IMR-90 (cell line): Measurements from ENCODE around the gene PTPRN2. TPM values are rescaled to one million over a fixed set of nuclear protein-coding genes. Genes with fewer than 3 reads are reported as not detected.

Experiments used
- ATAC-seq: fragments of 200-7000 bp; cut with Tn5 transposase; 2 replicates; pipeline ENCODE4 v1.9.1; 2020; ENCODE audit warnings: low read depth, mild to moderate bottlenecking, moderate library complexity
- BruUV-seq: library from RNA; stranded (reverse); fragments of 400-500 nt; replicated peaks from 2 replicates; lab custom pipeline; 2021; lab: Mats Ljungman, UMichigan
- CTCF ChIA-PET: fragments of 300-600 bp; formaldehyde crosslinking; extraction: SDS; loops from one replicate; lab custom pipeline; 2021; ENCODE audit warnings: antibody characterized with exemption; lab: Yijun Ruan, JAX
- POLR2A ChIA-PET: fragments of 300-600 bp; sonication (Branson Sonifier 250); formaldehyde crosslinking; loops from one replicate; lab custom pipeline; 2022; ENCODE audit warnings: antibody characterized with exemption; ENCODE audit not compliant: unreplicated experiment; lab: Charles Lee
- DNase-seq: peaks from one replicate; pipeline ENCODE4 v3.0.0; 2013
- H2AFZ ChIP-seq: replicated peaks from 2 replicates; pipeline ENCODE3; 2013; ENCODE audit warnings: low read length, mild to moderate bottlenecking; ENCODE audit not compliant: poor library complexity
- H2AK5ac ChIP-seq: 2 replicates; pipeline ENCODE4 v1.6.1; 2013; ENCODE audit warnings: low read depth, low read length, inconsistent platforms
- H2AK9ac ChIP-seq: replicated peaks from 2 replicates; pipeline ENCODE3; 2013; ENCODE audit warnings: mild to moderate bottlenecking, low read depth, low read length, moderate library complexity; ENCODE audit not compliant: poor library complexity
- H2BK120ac ChIP-seq: 2 replicates; pipeline ENCODE4 v1.6.1; 2013; ENCODE audit warnings: low read depth, low read length, inconsistent platforms
- H2BK15ac ChIP-seq: 3 replicates; pipeline ENCODE4 v1.6.1; 2013; ENCODE audit warnings: low read depth, low read length, inconsistent platforms
- H2BK20ac ChIP-seq: 2 replicates; pipeline ENCODE4 v1.6.1; 2013; ENCODE audit warnings: low read depth, mild to moderate bottlenecking, inconsistent platforms, low read length, moderate library complexity
- H2BK5ac ChIP-seq: 2 replicates; pipeline ENCODE4 v1.6.1; 2013; ENCODE audit warnings: mild to moderate bottlenecking, low read depth, low read length, inconsistent platforms; ENCODE audit not compliant: poor library complexity, severe bottlenecking
- H3K14ac ChIP-seq: replicated peaks from 2 replicates; pipeline ENCODE4 v1.6.1; 2013; ENCODE audit warnings: low read depth, low read length, inconsistent platforms
- H3K18ac ChIP-seq: 2 replicates; pipeline ENCODE4 v1.6.1; 2013; ENCODE audit warnings: low read depth, low read length, control low read depth
- H3K23ac ChIP-seq: 2 replicates; pipeline ENCODE4 v1.6.1; 2013; ENCODE audit warnings: low read depth, low read length, inconsistent platforms
- H3K27ac ChIP-seq: 2 replicates; pipeline ENCODE4 v1.5.1; 2013; ENCODE audit warnings: mild to moderate bottlenecking, control low read depth, low read length; ENCODE audit not compliant: insufficient read depth
- H3K27me3 ChIP-seq: 2 replicates; pipeline ENCODE4 v1.6.1; 2013; ENCODE audit warnings: low read length; ENCODE audit not compliant: control insufficient read depth, insufficient read depth
- H3K36me3 ChIP-seq: 2 replicates; pipeline ENCODE4 v1.6.1; 2013; ENCODE audit warnings: low read length, mixed read lengths; ENCODE audit not compliant: control insufficient read depth, insufficient read depth
- H3K4ac ChIP-seq: 2 replicates; pipeline ENCODE4 v1.6.1; 2013; ENCODE audit warnings: low read depth, low read length, inconsistent platforms
- H3K4me1 ChIP-seq: 2 replicates; pipeline ENCODE4 v1.6.1; 2013; ENCODE audit warnings: low read length, mixed read lengths; ENCODE audit not compliant: control insufficient read depth, insufficient read depth
- H3K4me2 ChIP-seq: 2 replicates; pipeline ENCODE4 v1.6.1; 2013; ENCODE audit warnings: low read depth, mild to moderate bottlenecking, control low read depth, low read length, moderate library complexity
- H3K4me3 ChIP-seq: 2 replicates; pipeline ENCODE4 v1.5.1; 2013; ENCODE audit warnings: low read depth, mild to moderate bottlenecking, control low read depth, low read length, moderate library complexity; ENCODE audit not compliant: insufficient read depth
- H3K56ac ChIP-seq: 2 replicates; pipeline ENCODE4 v1.6.1; 2013; ENCODE audit warnings: low read length, inconsistent platforms; ENCODE audit not compliant: insufficient read depth; ENCODE audit errors: extremely low read depth
- H3K79me1 ChIP-seq, 2 experiments: 2 replicates each; pipeline ENCODE4 v1.6.1; 2013; ENCODE audit warnings: low read length in 2 of 2, inconsistent platforms in 1 of 2, low read depth in 1 of 2
- H3K9ac ChIP-seq: 2 replicates; pipeline ENCODE4 v1.6.1; 2013; ENCODE audit warnings: low read depth, low read length, control low read depth
- H3K9me1 ChIP-seq: 2 replicates; pipeline ENCODE4 v1.6.1; 2013; ENCODE audit warnings: low read length, inconsistent platforms; ENCODE audit not compliant: insufficient read depth
- H3K9me3 ChIP-seq: 2 replicates; pipeline ENCODE4 v1.6.1; 2013; ENCODE audit warnings: low read length; ENCODE audit not compliant: control insufficient read depth, insufficient read depth
- H4K20me1 ChIP-seq: 2 replicates; pipeline ENCODE4 v1.6.1; 2013; ENCODE audit warnings: low read length, inconsistent platforms; ENCODE audit not compliant: insufficient read depth
- H4K5ac ChIP-seq: 2 replicates; pipeline ENCODE4 v1.6.1; 2013; ENCODE audit warnings: mild to moderate bottlenecking, low read depth, low read length, control low read depth
- H4K8ac ChIP-seq, 2 experiments: 2 replicates each; pipeline ENCODE4 v1.6.1; 2013; ENCODE audit warnings: low read depth in 2 of 2, low read length in 2 of 2, control low read depth in 1 of 2, inconsistent platforms in 1 of 2
- H4K91ac ChIP-seq: 2 replicates; pipeline ENCODE4 v1.6.1; 2013; ENCODE audit warnings: low read depth, low read length, inconsistent platforms; ENCODE audit not compliant: insufficient read depth
- BHLHE40 ChIP-seq: fragments of 150-350 bp; IDR thresholded peaks from 2 replicates; pipeline ENCODE4 v1.6.1; 2016; ENCODE audit warnings: mild to moderate bottlenecking, low read depth, low read length
- CEBPB ChIP-seq: IDR thresholded peaks from 2 replicates; pipeline ENCODE4 v1.6.1; 2012; ENCODE audit warnings: low read depth, low read length, improper control_type of control experiment
- CHD1 ChIP-seq: IDR thresholded peaks from 2 replicates; pipeline ENCODE4 v1.6.1; 2012; ENCODE audit warnings: low read depth, low read length, improper control_type of control experiment
- ELK1 ChIP-seq: fragments of 150-350 bp; IDR thresholded peaks from 2 replicates; pipeline ENCODE4 v1.6.1; 2016; ENCODE audit warnings: low read depth, mild to moderate bottlenecking, low read length, moderate library complexity, borderline replicate concordance
- FOS ChIP-seq: fragments of 150-350 bp; IDR thresholded peaks from 2 replicates; pipeline ENCODE4 v1.6.1; 2016; ENCODE audit warnings: low read depth, low read length
- MAFK ChIP-seq: IDR thresholded peaks from 2 replicates; pipeline ENCODE4 v1.6.1; 2012; ENCODE audit warnings: low read depth, low read length, improper control_type of control experiment
- MAZ ChIP-seq: IDR thresholded peaks from 2 replicates; pipeline ENCODE4 v1.6.1; 2012; ENCODE audit warnings: low read depth, mild to moderate bottlenecking, low read length, improper control_type of control experiment, moderate library complexity, borderline replicate concordance
- MXI1 ChIP-seq: IDR thresholded peaks from 2 replicates; pipeline ENCODE4 v1.6.1; 2012; ENCODE audit warnings: low read depth, mild to moderate bottlenecking, low read length, moderate library complexity, borderline replicate concordance
- NFE2L2 ChIP-seq: fragments of 150-350 bp; IDR thresholded peaks from 2 replicates; pipeline ENCODE4 v1.6.1; 2016; ENCODE audit warnings: low read depth, mild to moderate bottlenecking, low read length
- POLR2A ChIP-seq: IDR thresholded peaks from 2 replicates; pipeline ENCODE4 v1.6.1; 2012; ENCODE audit warnings: mild to moderate bottlenecking, low read depth, low read length
- RAD21 ChIP-seq: IDR thresholded peaks from 2 replicates; pipeline ENCODE4 v1.6.1; 2012; ENCODE audit warnings: low read length, improper control_type of control experiment
- RFX5 ChIP-seq: IDR thresholded peaks from 2 replicates; pipeline ENCODE4 v1.8.0; 2012; ENCODE audit warnings: low read depth, mild to moderate bottlenecking, low read length, moderate library complexity
- SMC3 ChIP-seq: fragments of 150-350 bp; IDR thresholded peaks from 2 replicates; pipeline ENCODE4 v1.6.1; 2016; ENCODE audit warnings: low read depth, mild to moderate bottlenecking, antibody characterized with exemption, low read length, moderate library complexity
- WGBS, 2 experiments: methylation state at CpG; one replicate each; pipeline versions ENCODE4 v1.1.5 to v1.1.7; 2013; ENCODE audit warnings: missing lambda C conversion rate in 2 of 2; ENCODE audit not compliant: insufficient read length in 1 of 2; ENCODE audit errors: extremely low coverage in 2 of 2; 5-methylcytosine and 5-hydroxymethylcytosine counted together
- dilution Hi-C: fragments of 300-500 bp; cut with HindIII; formaldehyde crosslinking; loops from one replicate; pipeline ENCODE4 v1.14.3; 2018; ENCODE audit warnings: low sequenced_read_pairs; ENCODE audit not compliant: unreplicated experiment
- in situ Hi-C: fragments of 300-500 bp; cut with MboI; formaldehyde crosslinking; loops from 3 replicates; pipeline ENCODE4 v1.14.3; 2019; ENCODE audit warnings: low sequenced_read_pairs, inconsistent platforms, mixed read lengths
- intact Hi-C: fragments of 100-400 bp; cut with micrococcal nuclease; formaldehyde crosslinking; loops from 2 replicates; pipeline ENCODE4 v1.10.0; 2022
- polyA plus RNA-seq, 3 experiments: library from polyadenylated mRNA; depleted of rRNA; stranded (reverse); fragments of >200 nt; gene quantifications; 2 replicates each; pipeline ENCODE4 v1.2.3, GENCODE V29; 2012; ENCODE audit warnings: low replicate concordance in 1 of 3
- total RNA-seq: library from RNA; depleted of rRNA; stranded (reverse); fragments of >200 nt; gene quantifications from 2 replicates; pipeline ENCODE4 v1.2.3, GENCODE V29; 2012
- TF ChIP-seq, protein P1 (sequence below): conservative IDR thresholded peaks from 2 replicates; pipeline ENCODE4 v1.5.1; 2012; ENCODE audit warnings: mild to moderate bottlenecking, low read depth, low read length, improper control_type of control experiment
- TF ChIP-seq, protein P2 (sequence below): fragments of 150-350 bp; IDR thresholded peaks from 2 replicates; pipeline ENCODE4 v1.6.1; 2017; ENCODE audit warnings: mild to moderate bottlenecking, antibody characterized with exemption, low read length, low read depth

Gene PTPRN2
- total and polyA plus RNA-seq, 2 of the 4 experiments (the other 2 are of a cell fraction) = 0.03 TPM; not detected in 1

DNA sequence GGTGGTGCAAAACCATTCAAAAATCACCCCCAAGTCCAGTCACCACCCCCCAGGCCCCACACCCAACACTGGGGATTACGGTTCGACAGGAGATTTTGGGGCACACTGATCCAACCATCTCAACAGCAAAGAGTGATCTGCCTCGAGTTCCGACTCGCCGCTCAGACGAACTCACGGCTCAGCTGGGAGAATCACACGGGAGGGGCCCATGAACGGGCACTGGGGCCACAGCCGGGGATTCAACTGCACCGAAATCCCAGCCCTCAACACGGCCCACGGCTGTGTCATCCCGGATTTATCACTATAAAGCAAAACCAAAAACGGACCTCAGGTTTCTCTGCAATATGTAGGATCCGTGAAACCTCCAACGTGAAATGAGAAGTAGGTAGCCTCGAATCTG lies 790.8 kb downstream of the PTPRN2 start:
- Histone ChIP-seq H2AK5ac (no peak overlapping the region), H3K4ac (no peak overlapping the region), H3K18ac (no peak overlapping the region), H3K9ac (no peak overlapping the region), H4K20me1 (no peaks in the 10 kb centered on the region), H3K14ac (no peak overlapping the region), H3K27me3 (no peaks in the 10 kb centered on the region), H3K4me3 (no peak overlapping the region), H3K56ac (no peak overlapping the region), H4K8ac (no peak overlapping the region), H3K79me1 (no peaks in the 10 kb centered on the region), H2BK120ac (no peak overlapping the region), H3K4me2 (no peak overlapping the region), H3K36me3 (no peaks in the 10 kb centered on the region), H2AFZ (no peak overlapping the region), H3K23ac (no peak overlapping the region), H2BK15ac (no peak overlapping the region), H4K5ac (no peak overlapping the region), H2BK5ac (no peak overlapping the region), H3K9me1 (no peaks in the 10 kb centered on the region), H2AK9ac (no peak overlapping the region), H2BK20ac (no peak overlapping the region), H4K91ac (no peak overlapping the region), H3K4me1 (no peaks in the 10 kb centered on the region), H3K9me3 (peaks cover 63% of the 10 kb centered on the region), H3K27ac (no peak overlapping the region)
- DNase-seq = no peak
- CTCF ChIA-PET = no interaction called here
- POLR2A ChIA-PET = no interaction called here
- intact Hi-C loops = no loop called here
- BruUV-seq = no TSS peak
- no peak for ATAC-seq
- in situ Hi-C loops = no loop called here
- no CpG with 5 or more reads among the region's 19 CpGs for WGBS, 2 experiments
- no peak for TF ChIP-seq RAD21
- no peak for TF ChIP-seq MAZ
- no peak for TF ChIP-seq POLR2A
- no peak for TF ChIP-seq MXI1
- TF ChIP-seq, protein P1, sequence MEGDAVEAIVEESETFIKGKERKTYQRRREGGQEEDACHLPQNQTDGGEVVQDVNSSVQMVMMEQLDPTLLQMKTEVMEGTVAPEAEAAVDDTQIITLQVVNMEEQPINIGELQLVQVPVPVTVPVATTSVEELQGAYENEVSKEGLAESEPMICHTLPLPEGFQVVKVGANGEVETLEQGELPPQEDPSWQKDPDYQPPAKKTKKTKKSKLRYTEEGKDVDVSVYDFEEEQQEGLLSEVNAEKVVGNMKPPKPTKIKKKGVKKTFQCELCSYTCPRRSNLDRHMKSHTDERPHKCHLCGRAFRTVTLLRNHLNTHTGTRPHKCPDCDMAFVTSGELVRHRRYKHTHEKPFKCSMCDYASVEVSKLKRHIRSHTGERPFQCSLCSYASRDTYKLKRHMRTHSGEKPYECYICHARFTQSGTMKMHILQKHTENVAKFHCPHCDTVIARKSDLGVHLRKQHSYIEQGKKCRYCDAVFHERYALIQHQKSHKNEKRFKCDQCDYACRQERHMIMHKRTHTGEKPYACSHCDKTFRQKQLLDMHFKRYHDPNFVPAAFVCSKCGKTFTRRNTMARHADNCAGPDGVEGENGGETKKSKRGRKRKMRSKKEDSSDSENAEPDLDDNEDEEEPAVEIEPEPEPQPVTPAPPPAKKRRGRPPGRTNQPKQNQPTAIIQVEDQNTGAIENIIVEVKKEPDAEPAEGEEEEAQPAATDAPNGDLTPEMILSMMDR = no peak
- no peak for TF ChIP-seq BHLHE40
- TF ChIP-seq NFE2L2 = no peak
- TF ChIP-seq, protein P2, sequence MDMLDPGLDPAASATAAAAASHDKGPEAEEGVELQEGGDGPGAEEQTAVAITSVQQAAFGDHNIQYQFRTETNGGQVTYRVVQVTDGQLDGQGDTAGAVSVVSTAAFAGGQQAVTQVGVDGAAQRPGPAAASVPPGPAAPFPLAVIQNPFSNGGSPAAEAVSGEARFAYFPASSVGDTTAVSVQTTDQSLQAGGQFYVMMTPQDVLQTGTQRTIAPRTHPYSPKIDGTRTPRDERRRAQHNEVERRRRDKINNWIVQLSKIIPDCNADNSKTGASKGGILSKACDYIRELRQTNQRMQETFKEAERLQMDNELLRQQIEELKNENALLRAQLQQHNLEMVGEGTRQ = no peak
- TF ChIP-seq RFX5 = no peak
- TF ChIP-seq FOS = no peak
- TF ChIP-seq ELK1 = no peak
- TF ChIP-seq CEBPB = no peak
- TF ChIP-seq SMC3 = no peak
- TF ChIP-seq CHD1 = no peak
- no peak for TF ChIP-seq MAFK
- dilution Hi-C loops = no loop called here
